Trophoblast cell (in vitro differentiated cells and primary cell): ENCODE results near the gene NOL3. TPM values are rescaled to one million over a fixed set of nuclear protein-coding genes. Genes with fewer than 3 reads are reported as not detected.
"Not testable (repeated sequence)": the region's sequence is repeated elsewhere in the genome, so short reads cannot be mapped to it uniquely, and the experiment has no call there.

Experiments
- DNase-seq, 2 donors: peaks; one replicate each; pipeline ENCODE4 v3.0.0-alpha.2; 2016
- H2AFZ ChIP-seq: 2 replicates; pipeline ENCODE4 v1.6.1; 2013; ENCODE audit warnings: low read length, moderate library complexity, mild to moderate bottlenecking; ENCODE audit not compliant: insufficient read depth, poor library complexity
- H2AK5ac ChIP-seq: 2 replicates; pipeline ENCODE4 v1.6.1; 2013; ENCODE audit warnings: mild to moderate bottlenecking, low read length
- H2BK120ac ChIP-seq: 2 replicates; pipeline ENCODE4 v1.6.1; 2013; ENCODE audit warnings: low read length, mild to moderate bottlenecking, moderate library complexity; ENCODE audit not compliant: insufficient read depth, poor library complexity
- H2BK12ac ChIP-seq: 2 replicates; pipeline ENCODE4 v1.6.1; 2013; ENCODE audit warnings: mild to moderate bottlenecking, low read length, moderate library complexity
- H2BK5ac ChIP-seq: 2 replicates; pipeline ENCODE4 v1.6.1; 2013; ENCODE audit warnings: low read length, low read depth, moderate library complexity, mild to moderate bottlenecking; ENCODE audit not compliant: poor library complexity
- H3K14ac ChIP-seq: 2 replicates; pipeline ENCODE4 v1.6.1; 2013; ENCODE audit warnings: mild to moderate bottlenecking, low read length
- H3K18ac ChIP-seq: 2 replicates; pipeline ENCODE4 v1.6.1; 2013; ENCODE audit warnings: mild to moderate bottlenecking, low read length
- H3K23ac ChIP-seq: 2 replicates; pipeline ENCODE4 v1.6.1; 2013; ENCODE audit warnings: low read length
- H3K27ac ChIP-seq: 2 replicates; pipeline ENCODE4 v1.5.1; 2013; ENCODE audit warnings: low read depth, mild to moderate bottlenecking, inconsistent platforms, low read length, moderate library complexity
- H3K27me3 ChIP-seq: 2 replicates; pipeline ENCODE4 v1.6.1; 2013; ENCODE audit warnings: inconsistent platforms, mild to moderate bottlenecking, low read length, moderate library complexity; ENCODE audit not compliant: insufficient read depth
- H3K36me3 ChIP-seq, 2 experiments: 1 replicate in 1 of 2; 2 replicates in 1 of 2; pipeline ENCODE4 v1.6.1; 2013; ENCODE audit warnings: low read length in 2 of 2, mild to moderate bottlenecking in 2 of 2, moderate library complexity in 1 of 2; ENCODE audit not compliant: insufficient read depth in 2 of 2, control insufficient read depth in 1 of 2
- H3K4ac ChIP-seq: 2 replicates; pipeline ENCODE4 v1.6.1; 2013; ENCODE audit warnings: low read depth, mild to moderate bottlenecking, low read length, moderate library complexity
- H3K4me1 ChIP-seq, 2 experiments: 1 replicate in 1 of 2; 2 replicates in 1 of 2; pipeline ENCODE4 v1.6.1; 2013; ENCODE audit warnings: low read length in 2 of 2, mild to moderate bottlenecking in 2 of 2, moderate library complexity in 1 of 2; ENCODE audit not compliant: insufficient read depth in 2 of 2, control insufficient read depth in 1 of 2
- H3K4me2 ChIP-seq: 2 replicates; pipeline ENCODE4 v1.6.1; 2013; ENCODE audit warnings: inconsistent platforms, mild to moderate bottlenecking, low read length, moderate library complexity
- H3K4me3 ChIP-seq: 2 replicates; pipeline ENCODE4 v1.5.1; 2013; ENCODE audit warnings: mild to moderate bottlenecking, low read depth, low read length, inconsistent platforms
- H3K79me1 ChIP-seq: one replicate; pipeline ENCODE4 v1.6.1; 2013; ENCODE audit warnings: low read length
- H3K79me2 ChIP-seq: 2 replicates; pipeline ENCODE4 v1.6.1; 2013; ENCODE audit warnings: low read length, mild to moderate bottlenecking; ENCODE audit not compliant: control insufficient read depth, insufficient read depth, poor library complexity
- H3K9ac ChIP-seq: 2 replicates; pipeline ENCODE4 v1.6.1; 2013; ENCODE audit warnings: mild to moderate bottlenecking, low read length
- H3K9me3 ChIP-seq: 2 replicates; pipeline ENCODE4 v1.6.1; 2013; ENCODE audit warnings: low read depth, mild to moderate bottlenecking, control low read depth, inconsistent platforms, low read length; ENCODE audit not compliant: insufficient read depth
- H4K12ac ChIP-seq: 2 replicates; pipeline ENCODE4 v1.6.1; 2013; ENCODE audit warnings: low read depth, mild to moderate bottlenecking, low read length, moderate library complexity
- H4K8ac ChIP-seq: 2 replicates; pipeline ENCODE4 v1.6.1; 2013; ENCODE audit warnings: low read depth, mild to moderate bottlenecking, low read length, moderate library complexity
- H4K91ac ChIP-seq: one replicate; pipeline ENCODE4 v1.6.1; 2013; ENCODE audit warnings: low read depth, mild to moderate bottlenecking, low read length, moderate library complexity
- WGBS: extraction: QIAGEN DNeasy Blood & Tissue Kit; methylation state at CpG from one replicate; pipeline ENCODE4 v1.1.7; 2013; ENCODE audit warnings: missing lambda C conversion rate; ENCODE audit not compliant: insufficient read length, insufficient coverage; ENCODE audit errors: extremely low coverage; 5-methylcytosine and 5-hydroxymethylcytosine counted together
- polyA plus RNA-seq: library from polyadenylated mRNA; stranded (reverse); fragments of 200-250 nt; gene quantifications from 2 replicates; pipeline ENCODE4 v1.2.3, GENCODE V29; 2013

The NOL3 gene
- polyA plus RNA-seq = 4.9 and 5.2 TPM in 2 replicates

DNA sequence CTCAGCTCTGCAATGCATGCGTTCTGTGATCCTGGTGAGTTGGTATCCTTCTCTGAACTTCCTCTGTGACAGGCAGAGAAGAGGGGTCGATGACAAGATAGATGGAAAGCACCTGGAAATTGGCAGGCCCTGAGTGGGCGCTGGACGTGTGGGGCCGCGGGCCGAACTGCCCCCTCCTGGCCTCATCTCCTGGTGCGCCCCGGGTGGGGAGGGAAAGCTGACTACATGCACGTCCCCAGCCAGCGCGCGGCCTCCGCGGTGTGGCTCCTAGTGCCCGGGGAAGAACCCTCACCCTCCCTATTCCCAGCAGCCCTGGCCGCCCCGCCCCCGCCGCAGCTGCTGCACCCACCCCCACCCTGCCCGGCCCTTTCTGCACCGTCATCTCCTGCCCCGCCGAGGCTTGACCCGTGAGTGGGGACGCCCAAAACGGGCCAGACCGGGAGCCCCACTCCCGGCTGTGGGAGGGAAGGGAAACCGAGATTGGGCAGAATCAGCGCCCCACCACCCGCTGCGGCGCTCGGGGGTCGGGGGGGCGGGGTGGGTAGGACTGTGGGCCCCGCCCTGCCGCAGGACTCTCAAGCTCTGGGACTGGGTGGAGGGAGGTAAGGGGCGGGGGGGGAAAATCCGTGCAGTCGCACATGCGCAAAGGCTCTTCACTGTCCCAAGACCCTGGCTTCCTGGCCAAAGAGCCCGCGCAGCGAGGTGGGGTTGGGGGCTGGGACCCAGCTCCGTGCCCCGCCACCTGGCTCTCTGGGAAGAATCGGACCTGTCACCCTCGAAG is at the start of gene NOL3:
TSS of gene NOL3 (plus strand) at position 371 of the 781 bp plus-strand sequence.
- peak within 1 kb of the TSS; percentile 21 for H3K27ac ChIP-seq
- DNase-seq = peak; percentile 63 to 72
- H3K4me2 ChIP-seq = peak within 1 kb of the TSS; percentile 86
- H3K4me3 ChIP-seq = peak within 1 kb of the TSS; percentile 66
- H3K18ac ChIP-seq = peak within 1 kb of the TSS; percentile 83
- H3K23ac ChIP-seq = no peak within 1 kb of the TSS
- peaks cover 4% of the 10 kb centered on the region for H3K9me3 ChIP-seq
- H2BK120ac ChIP-seq = peak within 1 kb of the TSS; percentile 36
- H4K8ac ChIP-seq = peak within 1 kb of the TSS; percentile 82
- no CpG with 5 or more reads among the region's 50 CpGs for WGBS
- H3K14ac ChIP-seq = peak within 1 kb of the TSS; percentile 80
- no peak within 1 kb of the TSS for H2BK12ac ChIP-seq
- peaks cover 19 to 30% of the 10 kb centered on the region in 2 experiments for H3K4me1 ChIP-seq
- peak within 1 kb of the TSS; percentile 57 for H2AFZ ChIP-seq
- H3K9ac ChIP-seq = peak within 1 kb of the TSS; percentile 26
- H2BK5ac ChIP-seq = peak within 1 kb of the TSS; percentile 66
- H3K4ac ChIP-seq = no peak within 1 kb of the TSS
- H2AK5ac ChIP-seq = no peak within 1 kb of the TSS
- H4K12ac ChIP-seq = peak within 1 kb of the TSS; percentile 70
- peaks cover 1% of the 10 kb centered on the region for H3K79me2 ChIP-seq
- H4K91ac ChIP-seq = peak within 1 kb of the TSS; percentile 70
- peaks cover 5% of the 10 kb centered on the region for H3K79me1 ChIP-seq
- H3K27me3 ChIP-seq = peaks cover 59% of the 10 kb centered on the region
- no peaks in the 10 kb centered on the region for H3K36me3 ChIP-seq

DNA sequence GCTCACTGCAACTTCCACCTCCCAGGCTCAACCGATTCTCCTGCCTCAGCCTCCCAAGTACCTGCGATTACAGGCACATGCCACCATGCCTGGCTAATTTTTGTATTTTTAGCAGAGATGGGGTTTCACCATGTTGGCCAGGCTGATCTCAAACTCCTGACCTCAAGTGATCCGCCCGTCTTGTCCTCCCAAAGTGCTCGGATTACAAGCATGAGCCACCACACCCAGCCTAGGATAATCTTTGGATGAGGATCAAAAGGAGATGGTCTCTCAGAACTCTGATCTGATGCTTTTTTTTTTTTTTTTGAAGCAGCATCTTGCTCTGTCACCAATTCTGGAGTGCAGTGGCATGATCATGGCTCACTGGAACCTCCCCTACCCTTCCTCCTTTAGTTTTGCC is 47.5 kb upstream of the NOL3 start:
- H3K18ac ChIP-seq, H3K14ac ChIP-seq, H4K8ac ChIP-seq, H4K12ac ChIP-seq, H4K91ac ChIP-seq, H3K4ac ChIP-seq, H3K9me3 ChIP-seq, H2BK12ac ChIP-seq, H3K4me2 ChIP-seq, H2BK5ac ChIP-seq, DNase-seq, H3K27ac ChIP-seq, H2AK5ac ChIP-seq, H3K4me3 ChIP-seq, H2BK120ac ChIP-seq, H3K27me3 ChIP-seq, H3K23ac ChIP-seq, H2AFZ ChIP-seq, H3K79me1 ChIP-seq, H3K4me1 ChIP-seq, H3K79me2 ChIP-seq, H3K9ac ChIP-seq: not testable (repeated sequence)
- no CpG with 5 or more reads among the region's 5 CpGs for WGBS
- H3K36me3 ChIP-seq = peaks cover 22 to 23% of the 10 kb centered on the region in 2 experiments

DNA sequence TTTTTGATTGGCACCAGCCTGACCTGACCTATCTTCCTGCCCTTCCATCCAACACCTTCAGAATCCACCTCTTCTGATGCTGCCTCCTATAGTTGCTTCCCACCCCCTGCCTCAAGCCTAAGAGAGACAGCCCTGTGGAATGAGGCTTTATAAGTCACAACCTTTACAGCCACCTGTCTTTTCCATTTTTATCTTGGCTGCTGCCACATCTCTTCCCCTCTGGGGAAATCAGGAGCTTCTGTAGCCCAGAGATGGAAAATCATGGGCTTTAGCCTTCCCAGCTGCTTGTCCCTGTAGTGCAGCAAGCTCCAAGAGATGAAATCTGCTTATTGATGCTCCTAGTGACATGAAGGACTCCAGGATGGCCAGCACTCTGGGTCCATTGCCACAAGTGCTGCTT is 41.9 kb upstream of the NOL3 start:
- DNase-seq = no peak
- Histone ChIP-seq H3K27ac (no peak overlapping the region), H3K4me1 (no peaks in the 10 kb centered on the region), H2BK120ac (no peak overlapping the region), H3K9ac (no peak overlapping the region), H4K8ac (no peak overlapping the region), H3K79me1 (no peaks in the 10 kb centered on the region), H3K4me2 (no peak overlapping the region), H4K91ac (no peak overlapping the region), H2AFZ (no peak overlapping the region), H4K12ac (no peak overlapping the region), H3K36me3 (peaks cover 14 to 22% of the 10 kb centered on the region in 2 experiments), H3K18ac (no peak overlapping the region), H2BK12ac (no peak overlapping the region), H2BK5ac (no peak overlapping the region), H3K23ac (no peak overlapping the region), H3K4ac (no peak overlapping the region), H3K14ac (no peak overlapping the region), H3K27me3 (no peaks in the 10 kb centered on the region), H3K9me3 (no peaks in the 10 kb centered on the region), H3K79me2 (no peaks in the 10 kb centered on the region), H2AK5ac (no peak overlapping the region), H3K4me3 (no peak overlapping the region)

DNA sequence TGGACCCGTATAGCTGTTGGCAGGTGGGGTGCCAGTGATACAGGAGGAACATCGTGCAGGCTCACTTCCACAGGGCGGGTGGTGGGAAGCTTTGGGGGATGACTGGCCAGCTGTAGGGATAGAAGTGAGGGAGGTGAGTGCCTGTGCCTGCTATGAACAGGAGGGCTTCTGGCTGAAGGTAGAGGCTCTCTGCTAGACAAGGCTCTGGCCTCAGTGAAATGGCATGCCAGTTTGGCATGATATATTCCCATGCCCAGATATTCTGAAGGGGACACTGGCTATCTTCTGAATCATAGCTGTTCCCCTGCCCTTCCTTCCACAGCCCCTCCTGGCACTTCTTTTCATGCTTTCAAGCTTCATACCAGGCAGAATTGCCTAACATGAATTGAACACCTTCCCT is 41.5 kb upstream of the NOL3 start:
- Histone ChIP-seq H4K8ac (no peak overlapping the region), H3K9me3 (no peaks in the 10 kb centered on the region), H2AK5ac (no peak overlapping the region), H3K9ac (no peak overlapping the region), H3K4ac (no peak overlapping the region), H3K14ac (no peak overlapping the region), H2BK120ac (no peak overlapping the region), H2BK5ac (no peak overlapping the region), H3K79me1 (no peaks in the 10 kb centered on the region), H3K27ac (no peak overlapping the region), H3K79me2 (no peaks in the 10 kb centered on the region), H3K18ac (no peak overlapping the region), H3K36me3 (peaks cover 13 to 23% of the 10 kb centered on the region in 2 experiments), H3K23ac (no peak overlapping the region), H3K4me3 (no peak overlapping the region), H2AFZ (no peak overlapping the region), H4K91ac (no peak overlapping the region), H3K4me2 (no peak overlapping the region), H4K12ac (no peak overlapping the region), H2BK12ac (no peak overlapping the region), H3K4me1 (no peaks in the 10 kb centered on the region), H3K27me3 (no peaks in the 10 kb centered on the region)
- no CpG with 5 or more reads among the region's 3 CpGs for WGBS
- DNase-seq = no peak
